CD4-positive, alpha-beta T cell treated with Interleukin-12 subunit alpha and Interleukin-12 subunit beta, for 1 hour (primary cell): Measurements from ENCODE around the gene MYLK4.

Source experiments
- DNase-seq: peaks from one replicate; pipeline ENCODE4 v3.0.0-alpha.2; 2020

MYLK4 gene

GRCh38 chr6:2624177-2624576, 126.5 kb downstream of the MYLK4 start:
- DNase-seq = no peak

DNA sequence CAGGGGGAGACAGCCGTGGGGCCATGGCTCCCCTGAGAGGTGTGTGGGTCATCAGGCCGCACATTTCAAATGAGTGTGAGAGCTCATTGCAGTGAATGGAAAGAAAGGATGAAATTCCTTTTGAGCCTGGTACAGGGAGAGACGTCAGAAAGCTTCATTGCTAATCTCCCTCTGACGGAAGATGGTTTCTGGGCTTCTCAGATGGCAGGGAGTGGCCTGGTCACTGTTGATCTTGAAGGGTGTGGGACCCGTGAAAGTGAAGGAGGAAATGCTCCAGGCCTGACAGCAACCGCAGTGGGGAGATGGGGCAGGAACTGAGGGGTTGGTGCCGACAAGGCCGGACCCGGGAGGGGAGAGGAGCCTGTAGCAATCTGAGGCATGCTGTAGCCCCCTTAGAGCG, 127.4 kb downstream of the MYLK4 start:
- no peak for DNase-seq

DNA sequence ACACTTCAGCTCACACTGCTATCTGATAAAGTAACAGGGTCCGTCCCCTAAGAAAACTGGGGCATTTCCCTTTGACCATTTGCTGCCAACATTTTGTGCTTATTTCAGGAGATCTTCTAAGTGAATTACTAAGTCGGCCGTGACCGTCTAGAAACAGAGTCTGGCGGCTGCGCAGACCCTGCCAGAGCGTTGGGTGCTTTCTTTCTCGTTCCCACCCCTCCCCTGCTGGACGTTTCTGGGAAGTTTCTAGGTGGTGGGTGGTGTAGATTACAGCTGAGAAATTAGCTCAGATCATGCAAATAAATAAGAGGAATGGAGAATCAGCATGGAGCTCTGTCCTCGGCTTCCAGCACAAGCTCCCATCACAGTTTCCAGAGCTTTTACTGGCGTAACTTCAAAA, 128.1 kb downstream of the MYLK4 start:
- no peak for DNase-seq

DNA sequence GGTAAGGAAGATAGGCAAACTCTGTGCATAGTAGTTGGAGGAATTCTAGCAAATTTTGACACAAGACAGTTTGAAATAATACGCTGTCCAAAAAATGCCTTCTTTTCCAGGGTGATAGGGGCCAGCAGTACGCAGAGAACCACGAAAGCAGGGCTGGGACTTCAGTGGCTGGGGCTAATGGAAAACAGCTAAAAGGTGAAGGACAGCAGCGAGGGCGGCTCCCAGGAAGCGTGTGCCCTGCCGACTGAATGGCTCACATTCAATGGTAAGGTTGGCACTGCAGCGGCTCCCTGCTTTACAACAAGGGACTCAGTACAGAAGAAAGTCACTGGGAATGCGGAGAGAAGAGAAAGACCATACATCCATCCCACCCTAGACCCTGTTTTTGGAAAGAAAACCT, 131.1 kb downstream of the MYLK4 start:
- no peak for DNase-seq

DNA sequence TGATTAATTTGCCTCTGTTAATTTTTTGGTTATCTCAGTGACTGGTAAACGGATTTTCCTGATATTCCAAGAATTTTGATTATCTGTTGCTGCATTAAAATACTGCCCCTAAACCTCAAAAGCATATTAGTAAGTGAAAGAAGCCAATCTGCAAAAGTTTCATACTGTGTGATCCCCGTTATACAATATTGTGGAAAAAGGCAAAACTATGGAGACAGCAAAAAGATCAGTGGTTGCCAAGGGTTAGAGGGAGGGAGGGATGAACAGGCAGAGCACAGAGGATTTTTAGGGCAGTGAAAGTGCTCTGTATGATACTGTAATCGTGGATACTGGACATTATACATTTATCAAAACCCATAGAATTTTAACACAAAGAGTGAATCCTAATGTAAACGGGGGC, 133.0 kb downstream of the MYLK4 start:
- DNase-seq = no peak

- no peak for DNase-seq
These were observed 133.9 kb downstream of the MYLK4 start for GRCh38 chr6:2616811-2617210.

- no peak for DNase-seq
These were observed 135.5 kb downstream of the MYLK4 start for GRCh38 chr6:2615251-2615650.

- no peak for DNase-seq
These were observed 135.9 kb downstream of the MYLK4 start for GRCh38 chr6:2614846-2615245.

- DNase-seq = no peak
These were observed 136.6 kb downstream of the MYLK4 start for GRCh38 chr6:2614155-2614554.
